Inflammatory macrophage (primary cell): ENCODE measurements around the gene RANBP10.
A peak's percentile ranks its signal among the peaks of the same experiment; 100 is the strongest.

ENCODE experiments used
- DNase-seq, 2 donors: peaks; one replicate each; pipeline ENCODE4 v3.0.0-alpha.2; 2020 to 2022

RANBP10 gene

GRCh38 chr16:67825906-67826305, 19.5 kb upstream of the RANBP10 start:
- no peak for DNase-seq

DNA sequence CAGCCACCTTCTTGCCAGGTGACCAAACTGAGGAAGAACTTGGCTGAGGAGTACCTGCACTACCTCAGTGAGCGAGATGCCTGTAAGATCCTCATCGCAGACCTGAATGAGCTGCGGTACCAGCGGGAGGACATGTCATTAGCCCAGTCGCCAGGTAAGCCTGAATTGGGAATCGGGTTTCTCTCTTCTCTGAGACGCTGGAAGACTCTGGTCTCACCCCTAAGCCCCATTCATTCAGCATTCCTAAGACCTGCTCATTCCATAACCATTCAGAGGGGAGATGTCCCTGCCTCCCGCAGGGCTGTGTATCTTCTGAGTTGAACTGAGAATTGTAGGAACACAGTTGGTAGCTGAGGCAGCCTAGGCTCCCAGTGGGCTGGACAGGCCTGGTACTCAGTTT, 18.8 kb upstream of the RANBP10 start:
- DNase-seq, result no peak

GRCh38 chr16:67822511-67822910, 16.2 kb upstream of the RANBP10 start:
- no peak for DNase-seq

- no peak for DNase-seq
These were observed 14.4 kb upstream of the RANBP10 start for GRCh38 chr16:67820608-67821259.

DNA sequence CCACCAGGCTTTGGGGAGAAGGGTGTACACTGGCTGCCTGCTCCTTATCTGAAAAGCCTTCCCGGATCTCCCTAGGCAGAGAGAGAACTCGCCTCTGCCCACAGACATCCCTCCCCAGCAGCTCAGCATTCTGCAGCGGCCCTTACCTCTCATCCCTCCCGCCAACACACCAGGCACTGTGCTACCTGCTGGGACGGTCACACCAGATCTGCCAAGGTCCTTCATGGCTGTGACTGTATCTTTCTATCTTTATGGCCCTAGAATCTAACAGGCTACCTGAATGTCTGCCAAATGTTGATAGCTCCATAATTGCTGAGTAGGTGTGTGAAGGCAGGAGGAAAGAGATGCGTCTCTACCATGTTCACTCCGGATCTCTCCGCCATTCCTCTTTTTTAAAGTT, 8.2 kb upstream of the RANBP10 start:
- no peak for DNase-seq

- no peak for DNase-seq
These were observed 5.5 kb upstream of the RANBP10 start for GRCh38 chr16:67811899-67812298.

DNA sequence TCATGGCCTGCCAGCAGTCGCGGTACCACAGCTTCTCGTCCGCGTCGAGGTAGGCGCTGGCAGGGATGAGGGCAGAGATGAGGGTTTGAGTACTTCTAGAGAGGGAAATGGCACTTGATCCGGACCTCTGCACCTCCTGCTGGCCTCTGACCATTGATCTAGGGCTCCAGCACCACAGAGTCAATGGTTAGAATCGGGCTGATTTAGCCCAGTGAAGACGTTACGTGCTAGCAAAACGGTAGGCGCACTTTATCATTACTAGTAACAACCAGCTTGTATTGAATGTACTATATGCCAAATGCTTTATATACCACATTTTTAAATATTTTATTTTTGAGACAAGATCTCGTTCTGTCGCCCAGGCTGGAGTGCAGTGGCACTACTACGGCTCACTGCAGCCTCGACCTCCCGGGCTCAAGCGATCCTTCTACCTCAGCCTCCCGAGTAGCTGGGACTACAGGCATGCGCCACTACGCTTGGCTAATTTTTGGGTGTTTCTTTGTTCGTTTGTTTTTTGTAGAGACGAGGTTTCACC, 855 bp upstream of the RANBP10 start:
- no peak for DNase-seq

- DNase-seq, result no peak
These were observed 487 bp downstream of the RANBP10 start for GRCh38 chr16:67805718-67806427.

GRCh38 chr16:67804853-67805542, 1.4 kb downstream of the RANBP10 start:
- DNase-seq, result peak in 1 of 2 donors; percentile 30

DNA sequence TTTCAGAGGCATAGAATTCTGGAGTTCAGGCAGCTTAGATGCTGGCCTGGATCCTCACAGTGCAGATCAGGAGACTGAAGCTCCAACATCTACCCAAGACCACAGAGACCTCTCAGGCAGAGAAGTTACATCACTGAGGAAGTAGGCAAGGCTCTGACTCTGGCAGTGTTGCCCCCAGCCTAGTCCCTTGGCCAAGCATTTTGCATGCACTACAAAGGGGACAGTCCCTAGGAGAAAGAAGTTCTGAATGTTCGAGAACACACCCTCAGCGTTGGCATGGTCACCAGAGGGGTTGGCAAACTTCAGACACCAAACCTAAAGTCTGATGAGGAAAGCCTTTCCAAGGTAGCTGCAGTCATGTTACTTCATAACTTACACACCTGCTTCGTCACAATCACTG, 2.5 kb downstream of the RANBP10 start:
- peak; percentile 67 to 70 for DNase-seq

- DNase-seq, result no peak
These were observed 4.5 kb downstream of the RANBP10 start for GRCh38 chr16:67801883-67802282.

DNA sequence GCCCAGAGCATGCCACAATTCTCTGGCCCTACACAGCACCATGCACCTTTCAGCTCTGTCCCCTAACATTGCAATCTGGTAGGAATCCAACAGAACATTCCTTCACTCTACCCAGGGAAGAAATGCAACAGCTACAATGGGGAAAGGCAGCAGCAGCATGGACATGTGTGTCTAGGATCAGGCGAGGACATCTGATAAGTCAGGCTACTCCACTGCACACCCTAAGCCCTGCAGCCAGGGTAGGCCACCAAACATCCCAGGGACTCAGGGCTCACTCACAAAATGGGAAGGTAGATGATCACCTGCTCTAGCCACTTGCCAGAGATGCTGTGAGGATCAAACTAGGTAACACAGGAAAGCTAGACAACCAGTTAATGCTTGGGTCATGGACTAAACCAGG, 5.1 kb downstream of the RANBP10 start:
- no peak for DNase-seq

DNA sequence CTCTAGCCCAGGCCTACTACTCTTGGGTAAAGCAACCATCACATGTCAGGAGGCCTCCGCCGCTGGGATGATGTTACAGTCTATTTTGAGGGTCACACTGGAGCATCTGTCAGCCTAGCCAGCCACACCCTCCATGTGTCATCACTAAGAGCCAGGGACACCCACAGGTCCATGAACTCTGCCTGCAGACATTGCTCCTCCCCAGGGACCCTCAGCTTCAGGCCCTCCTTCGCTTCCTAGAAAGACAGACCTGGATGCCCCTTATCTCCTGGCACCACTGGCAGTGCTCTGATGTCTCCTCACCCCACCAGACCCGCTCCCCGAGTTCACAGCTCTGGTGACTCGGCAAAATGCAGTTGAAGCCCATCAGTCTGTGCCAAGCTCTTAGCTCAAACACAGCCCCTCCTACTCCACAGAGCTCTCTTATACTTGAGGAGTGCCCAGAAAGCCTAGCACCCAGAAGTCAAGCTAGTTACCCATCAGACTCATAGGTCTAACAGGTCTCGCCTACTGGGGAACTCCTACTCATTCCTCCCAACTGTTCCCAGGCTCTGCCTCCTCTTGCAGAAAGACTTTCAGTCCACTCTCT, 5.9 kb downstream of the RANBP10 start:
- DNase-seq, result peak; percentile 74 to 92

DNA sequence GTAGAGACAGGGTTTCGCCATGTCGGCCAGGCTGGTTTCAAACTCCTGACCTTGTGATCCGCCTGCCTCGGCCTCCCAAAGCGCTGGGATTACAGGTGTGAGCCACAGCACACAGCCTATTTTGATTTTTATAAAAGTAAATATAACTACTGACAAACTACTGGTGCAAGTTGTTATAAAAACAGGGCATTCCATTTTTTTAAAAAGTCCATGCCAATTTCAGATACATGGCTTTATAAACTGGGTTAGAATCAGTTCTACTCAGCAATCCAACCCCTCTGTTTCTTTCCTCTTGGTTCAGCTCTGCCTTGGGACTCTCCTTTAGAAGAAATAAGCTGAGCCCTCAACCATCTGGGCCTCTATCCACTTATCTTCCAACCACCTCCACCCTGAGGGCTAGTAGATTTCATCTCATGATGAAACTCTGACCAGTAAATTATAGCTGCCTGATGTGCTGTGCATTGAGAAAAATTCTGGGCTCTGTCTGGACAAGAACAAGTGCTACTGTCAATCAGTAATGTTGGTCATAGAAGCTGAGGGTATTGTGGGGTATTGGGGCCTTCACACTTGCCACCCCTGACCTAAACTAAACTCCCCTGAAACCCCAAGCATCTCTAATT, 10.2 kb downstream of the RANBP10 start:
- DNase-seq, result no peak

- DNase-seq, result peak; percentile 4 to 22
These were observed 16.3 kb downstream of the RANBP10 start for GRCh38 chr16:67790071-67790470.

DNA sequence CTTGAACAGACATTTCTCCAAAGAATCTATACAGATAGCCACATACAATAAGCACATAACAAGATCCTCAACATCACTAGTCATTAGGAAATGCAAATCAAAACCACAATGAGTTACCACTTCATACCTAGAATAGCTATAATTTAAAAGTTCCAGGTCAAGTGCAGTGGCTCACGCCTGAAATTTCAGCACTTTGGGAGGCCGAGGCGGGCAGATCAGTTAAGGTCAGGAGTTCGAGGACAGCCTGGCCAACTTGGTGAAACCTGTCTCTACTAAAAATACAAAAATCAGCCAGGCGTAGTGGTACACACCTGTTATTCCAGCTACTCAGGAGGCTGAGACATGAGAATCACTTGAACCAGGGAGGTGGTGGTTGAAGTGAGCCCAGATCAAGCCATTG, 19.9 kb downstream of the RANBP10 start:
- DNase-seq, result no peak

DNA sequence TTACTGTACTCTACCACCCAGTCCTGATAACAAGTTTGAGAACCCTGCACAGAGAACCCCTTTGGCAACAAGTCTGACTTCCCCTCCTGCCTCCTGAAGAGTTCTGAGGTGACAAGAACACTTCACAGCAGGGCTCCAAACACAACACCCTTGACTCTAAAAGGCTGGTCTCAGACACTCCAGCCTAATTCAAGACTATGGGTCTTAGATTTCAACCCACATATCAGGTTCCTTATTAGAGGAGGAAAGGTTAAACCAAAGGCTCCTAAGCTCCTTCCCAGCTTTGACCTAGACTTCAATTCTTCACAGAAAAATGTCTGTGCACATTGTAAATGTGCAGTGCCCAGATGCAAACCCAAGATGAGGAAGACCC, 23.0 kb downstream of the RANBP10 start:
- DNase-seq, result no peak

DNA sequence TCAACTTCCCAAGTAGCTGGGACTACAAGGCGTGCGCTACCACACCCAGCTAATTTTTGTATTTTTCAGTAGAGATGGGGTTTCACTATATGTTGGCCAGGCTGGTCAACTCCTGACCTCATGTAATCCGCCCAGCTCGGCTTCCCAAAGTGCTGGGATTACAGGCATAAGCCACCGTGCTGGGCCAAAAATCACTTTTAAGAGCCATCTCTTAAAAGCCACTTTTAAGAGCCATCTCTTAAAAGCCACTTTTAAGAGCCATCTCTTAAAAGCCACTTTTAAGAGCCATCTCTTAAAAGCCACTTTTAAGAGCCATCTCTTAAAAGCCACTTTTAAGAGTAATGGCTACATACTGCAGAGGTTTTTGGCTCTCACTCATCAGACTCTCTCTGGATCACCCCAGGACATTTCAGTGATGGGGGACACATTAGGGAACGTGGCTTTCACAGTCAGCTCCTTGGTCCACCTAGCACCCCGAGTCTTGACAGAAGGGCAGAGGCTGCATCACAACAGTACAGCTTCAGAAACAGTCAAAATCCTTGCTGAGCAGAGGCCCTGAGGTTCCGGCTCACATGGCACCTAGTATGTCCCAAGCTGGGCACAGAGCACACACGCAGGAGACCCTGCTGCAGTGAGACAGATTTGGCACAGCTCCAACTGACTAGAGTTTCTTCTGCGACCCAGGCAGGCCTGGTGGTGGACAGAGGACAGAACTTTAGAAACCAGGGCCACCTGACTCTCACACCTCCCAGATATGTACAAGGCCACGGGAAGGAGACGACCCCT, 23.6 kb downstream of the RANBP10 start:
- DNase-seq, result no peak

- DNase-seq, result no peak
These were observed 24.8 kb downstream of the RANBP10 start for GRCh38 chr16:67781565-67781921.

DNA sequence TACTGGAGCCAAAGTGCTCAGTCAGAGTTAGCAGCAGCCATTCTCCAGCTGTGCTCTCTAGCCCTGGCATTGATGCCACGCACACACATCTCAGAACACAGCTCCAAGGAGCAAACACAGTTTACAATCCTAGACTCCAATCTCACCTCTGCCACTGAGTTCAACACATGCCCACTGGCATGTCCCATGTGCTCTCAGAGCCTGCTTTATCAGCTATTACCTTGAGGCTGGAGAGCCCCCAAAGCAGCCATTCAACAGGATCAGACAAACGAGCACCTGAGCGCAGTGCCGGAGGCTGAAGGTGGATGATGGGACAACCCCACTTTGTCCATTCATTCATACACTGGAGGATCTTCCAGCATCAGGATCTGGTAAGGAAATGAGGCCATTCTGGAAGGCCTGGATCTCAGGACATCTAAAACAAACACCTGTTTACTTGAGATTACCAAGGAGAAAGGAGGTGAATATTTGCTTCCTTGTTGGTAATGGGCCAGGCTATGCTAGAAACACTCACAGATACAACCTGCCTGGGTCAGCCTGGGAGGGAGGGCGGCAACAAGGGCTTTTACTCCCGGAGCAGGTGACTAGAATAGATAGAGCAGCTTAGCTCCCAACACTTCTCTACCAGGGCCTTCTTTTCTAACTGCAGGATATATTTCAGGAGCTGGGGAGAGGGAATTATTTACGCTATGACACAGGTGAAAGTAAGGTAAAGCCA, 25.4 kb downstream of the RANBP10 start:
- DNase-seq, result no peak

DNA sequence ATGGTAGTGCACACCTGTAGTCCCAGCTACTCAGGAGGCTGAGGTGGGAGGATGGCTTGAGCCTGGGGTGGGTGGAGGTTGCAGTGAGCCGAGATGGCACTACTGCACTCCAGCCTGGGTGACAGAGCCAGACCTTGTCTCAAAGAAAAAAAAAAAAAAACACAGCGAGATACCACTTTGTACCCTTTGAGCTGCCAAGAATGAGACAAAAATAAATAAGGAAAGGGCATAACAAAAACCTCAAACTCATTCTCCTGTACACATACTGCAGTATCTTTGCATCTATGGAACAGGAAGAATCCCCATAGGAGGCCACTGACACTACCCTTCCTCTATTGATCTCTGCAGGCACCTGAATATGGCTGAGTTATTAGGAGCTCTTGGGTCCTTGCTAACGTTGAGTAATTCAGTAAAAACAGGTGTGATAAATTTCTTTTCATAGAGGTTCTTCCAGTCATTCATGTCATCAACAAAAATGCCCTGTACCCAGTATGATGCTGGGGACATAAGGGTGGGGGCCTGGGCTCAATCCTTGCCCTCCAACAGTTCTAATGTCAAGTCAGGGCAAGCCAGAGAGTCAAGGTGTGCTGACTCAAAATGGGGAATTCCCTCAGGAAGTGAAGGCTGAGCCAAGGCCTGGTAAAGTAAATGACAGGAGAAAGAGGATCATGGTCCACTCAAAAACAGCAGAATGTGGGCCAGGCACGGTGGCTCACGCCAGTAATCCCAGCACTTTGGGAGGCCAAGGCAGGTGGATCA, 26.9 kb downstream of the RANBP10 start:
- no peak for DNase-seq
